GM18858 (cell line): ENCODE measurements around the gene ASB2.

Experiments used
- ATAC-seq: cut with Tn5 transposase; IDR thresholded peaks from one replicate; pipeline ENCODE4 v1.9.1; 2021; ENCODE audit not compliant: unreplicated experiment

The ASB2 gene

GRCh38 chr14:94001016-94001415 is 24.6 kb upstream of the ASB2 start:
- ATAC-seq, result no peak

GRCh38 chr14:94000267-94000666 is 23.9 kb upstream of the ASB2 start:
- no peak for ATAC-seq

- ATAC-seq, result no peak
Measured at GRCh38 chr14:93999573-93999972, 23.2 kb upstream of the ASB2 start.

GRCh38 chr14:93998871-93999403 is 22.6 kb upstream of the ASB2 start:
- ATAC-seq, result no peak

- ATAC-seq, result no peak
Measured at GRCh38 chr14:93997916-93998870, 21.8 kb upstream of the ASB2 start.

- no peak for ATAC-seq
Measured at GRCh38 chr14:93997082-93997481, 20.7 kb upstream of the ASB2 start, which contains the start of gene CCDC197. TSS of gene CCDC197 (plus strand) at chr14:93997301. CDS start at chr14:93998132, 831 bp downstream.

GRCh38 chr14:93996130-93996695 is 19.8 kb upstream of the ASB2 start:
- no peak for ATAC-seq

GRCh38 chr14:93994919-93995682 is 18.7 kb upstream of the ASB2 start:
- ATAC-seq, result no peak

GRCh38 chr14:93993382-93993781 is 17.0 kb upstream of the ASB2 start:
- no peak for ATAC-seq

GRCh38 chr14:93991649-93992048 is 15.3 kb upstream of the ASB2 start:
- ATAC-seq, result no peak

GRCh38 chr14:93991212-93991611 is 14.8 kb upstream of the ASB2 start:
- ATAC-seq, result no peak

GRCh38 chr14:93989939-93990338 is 13.6 kb upstream of the ASB2 start:
- ATAC-seq, result no peak

GRCh38 chr14:93987815-93988476 is 11.6 kb upstream of the ASB2 start:
- ATAC-seq, result no peak

GRCh38 chr14:93987376-93987775 is 11.0 kb upstream of the ASB2 start:
- ATAC-seq, result no peak

- no peak for ATAC-seq
Measured at GRCh38 chr14:93986955-93987354, 10.6 kb upstream of the ASB2 start.

GRCh38 chr14:93984987-93985410 is 8.6 kb upstream of the ASB2 start:
- no peak for ATAC-seq

- no peak for ATAC-seq
Measured at GRCh38 chr14:93984070-93984469, 7.7 kb upstream of the ASB2 start.

GRCh38 chr14:93982230-93983007 is 6.0 kb upstream of the ASB2 start:
- no peak for ATAC-seq

- ATAC-seq, result no peak
Measured at GRCh38 chr14:93981316-93982229, 5.2 kb upstream of the ASB2 start.
